Astrocyte (in vitro differentiated cells and primary cell): ENCODE measurements around the gene ARAP1. TPM values are rescaled to one million over a fixed set of nuclear protein-coding genes. Genes with fewer than 3 reads are reported as not detected.
A peak's percentile ranks its signal among the peaks of the same experiment; 100 is the strongest.

Experiments used
- DNase-seq: peaks from one replicate; pipeline ENCODE4 v3.0.0-alpha.2; 2010; ENCODE audit warnings: low read depth
- FAIRE-seq: peaks from 2 replicates; lab custom pipeline; 2011; peaks lifted over from hg19 to GRCh38; lab: Jason Lieb, UNC
- H2AFZ ChIP-seq: 2 replicates; pipeline ENCODE4 v1.6.0; 2012; ENCODE audit warnings: low read depth, low read length, inconsistent platforms
- H3K27ac ChIP-seq: 2 replicates; pipeline ENCODE4 v1.5.1; 2011; ENCODE audit warnings: low read depth, low read length, inconsistent platforms
- H3K27me3 ChIP-seq: 2 replicates; pipeline ENCODE4 v1.6.0; 2011; ENCODE audit warnings: low read length, inconsistent platforms; ENCODE audit not compliant: insufficient read depth
- H3K36me3 ChIP-seq: 2 replicates; pipeline ENCODE4 v1.5.1; 2011; ENCODE audit warnings: low read length, inconsistent platforms; ENCODE audit not compliant: insufficient read depth
- H3K4me1 ChIP-seq: 2 replicates; pipeline ENCODE4 v1.5.1; 2011; ENCODE audit warnings: low read length, inconsistent platforms; ENCODE audit not compliant: insufficient read depth
- H3K4me2 ChIP-seq: 2 replicates; pipeline ENCODE4 v1.6.0; 2012; ENCODE audit warnings: low read length, inconsistent platforms
- H3K4me3 ChIP-seq: 2 replicates; pipeline ENCODE4 v1.5.1; 2011; ENCODE audit warnings: low read depth, mild to moderate bottlenecking, low read length, inconsistent platforms; ENCODE audit not compliant: insufficient read depth
- H3K79me2 ChIP-seq: 2 replicates; pipeline ENCODE4 v1.6.0; 2012; ENCODE audit warnings: mild to moderate bottlenecking, low read length, inconsistent platforms; ENCODE audit not compliant: insufficient read depth
- H3K9ac ChIP-seq: 2 replicates; pipeline ENCODE4 v1.6.0; 2012; ENCODE audit warnings: mild to moderate bottlenecking, low read length, inconsistent platforms
- H3K9me3 ChIP-seq: 2 replicates; pipeline ENCODE4 v1.5.1; 2012; ENCODE audit warnings: low read depth, mild to moderate bottlenecking, low read length, inconsistent platforms; ENCODE audit not compliant: insufficient read depth
- H4K20me1 ChIP-seq: 2 replicates; pipeline ENCODE4 v1.6.0; 2012; ENCODE audit warnings: low read length, inconsistent platforms; ENCODE audit not compliant: insufficient read depth
- H3K27ac Mint-ChIP-seq: one replicate; pipeline ENCODE4 v1.8.0; 2021; ENCODE audit warnings: mild to moderate bottlenecking, mixed read lengths; ENCODE audit not compliant: unreplicated experiment
- H3K27me3 Mint-ChIP-seq: one replicate; pipeline ENCODE4 v1.8.0; 2021; ENCODE audit warnings: low read depth, mixed read lengths; ENCODE audit not compliant: unreplicated experiment
- H3K36me3 Mint-ChIP-seq: one replicate; pipeline ENCODE4 v1.8.0; 2021; ENCODE audit warnings: low read depth, mixed read lengths; ENCODE audit not compliant: unreplicated experiment
- H3K4me1 Mint-ChIP-seq: one replicate; pipeline ENCODE4 v1.8.0; 2021; ENCODE audit warnings: low read depth, mixed read lengths; ENCODE audit not compliant: unreplicated experiment
- H3K4me3 Mint-ChIP-seq: one replicate; pipeline ENCODE4 v1.8.0; 2021; ENCODE audit warnings: mild to moderate bottlenecking, moderate library complexity, mixed read lengths; ENCODE audit not compliant: unreplicated experiment
- H3K9me3 Mint-ChIP-seq: one replicate; pipeline ENCODE4 v1.8.0; 2021; ENCODE audit warnings: mild to moderate bottlenecking, mixed read lengths; ENCODE audit not compliant: unreplicated experiment
- CTCF ChIP-seq: IDR thresholded peaks from 2 replicates; pipeline ENCODE4 v1.5.1; 2011; ENCODE audit warnings: low read depth, mild to moderate bottlenecking, inconsistent platforms, low read length, moderate library complexity; ENCODE audit not compliant: insufficient read depth
- EZH2 ChIP-seq: IDR thresholded peaks from 2 replicates; pipeline ENCODE4 v1.6.1; 2012; ENCODE audit warnings: mild to moderate bottlenecking, low read length, inconsistent platforms; ENCODE audit not compliant: insufficient read depth
- total RNA-seq: library from RNA; stranded (reverse); gene quantifications from 2 replicates; pipeline ENCODE4 v1.2.1, GENCODE V29; 2021

Gene ARAP1
- total RNA-seq, 1 donor from 2014 or later = 31.9 TPM

- no peaks in the 10 kb centered on the region for H3K9me3 ChIP-seq
- H3K27ac ChIP-seq = no peak overlapping the region
- peak overlapping the region; percentile 88 for H3K4me3 Mint-ChIP-seq
- no peak overlapping the region for H3K4me3 ChIP-seq
- no peaks in the 10 kb centered on the region for H3K9me3 Mint-ChIP-seq
- FAIRE-seq (no peak), DNase-seq (no peak)
- no peak overlapping the region for H2AFZ ChIP-seq
- no peaks in the 10 kb centered on the region for H3K27me3 ChIP-seq
- H3K4me2 ChIP-seq = peak overlapping the region; percentile 92
- no peaks in the 10 kb centered on the region for H3K27me3 Mint-ChIP-seq
- peaks cover 16% of the 10 kb centered on the region for H3K36me3 Mint-ChIP-seq
- no peak overlapping the region for H3K9ac ChIP-seq
- H3K36me3 ChIP-seq = no peaks in the 10 kb centered on the region
- peaks cover 22% of the 10 kb centered on the region for H3K79me2 ChIP-seq
- H3K4me1 ChIP-seq = peaks cover 19% of the 10 kb centered on the region
- H3K27ac Mint-ChIP-seq = no peak overlapping the region
- peaks cover 39% of the 10 kb centered on the region for H4K20me1 ChIP-seq
- H3K4me1 Mint-ChIP-seq = peaks cover 10% of the 10 kb centered on the region
- no peak for TF ChIP-seq CTCF
- no peak for TF ChIP-seq EZH2
Measured at GRCh38 chr11:72750556-72751115, 1.6 kb downstream of the ARAP1 start.

GRCh38 chr11:72750086-72750485, 2.1 kb downstream of the ARAP1 start:
- no peak overlapping the region for H3K9ac ChIP-seq
- H3K36me3 Mint-ChIP-seq = peaks cover 14% of the 10 kb centered on the region
- H3K9me3 ChIP-seq = no peaks in the 10 kb centered on the region
- no peak overlapping the region for H3K4me2 ChIP-seq
- peaks cover 22% of the 10 kb centered on the region for H3K79me2 ChIP-seq
- DNase-seq = no peak
- H3K9me3 Mint-ChIP-seq = no peaks in the 10 kb centered on the region
- no peak overlapping the region for H3K27ac Mint-ChIP-seq
- no peak overlapping the region for H3K4me3 ChIP-seq
- H3K4me1 ChIP-seq = peaks cover 19% of the 10 kb centered on the region
- no peaks in the 10 kb centered on the region for H3K27me3 ChIP-seq
- peaks cover 39% of the 10 kb centered on the region for H4K20me1 ChIP-seq
- H3K36me3 ChIP-seq = no peaks in the 10 kb centered on the region
- H3K27me3 Mint-ChIP-seq = no peaks in the 10 kb centered on the region
- H3K27ac ChIP-seq = no peak overlapping the region
- H2AFZ ChIP-seq = no peak overlapping the region
- FAIRE-seq = no peak
- no peak overlapping the region for H3K4me3 Mint-ChIP-seq
- H3K4me1 Mint-ChIP-seq = peaks cover 10% of the 10 kb centered on the region
- TF ChIP-seq CTCF = no peak
- TF ChIP-seq EZH2 = no peak

GRCh38 chr11:72747289-72747855, 4.8 kb downstream of the ARAP1 start:
- H3K4me3 ChIP-seq = no peak overlapping the region
- H3K36me3 ChIP-seq = no peaks in the 10 kb centered on the region
- H4K20me1 ChIP-seq = peaks cover 61% of the 10 kb centered on the region
- FAIRE-seq = no peak
- no peak overlapping the region for H3K9ac ChIP-seq
- no peak for TF ChIP-seq CTCF
- no peak for TF ChIP-seq EZH2
- no peaks in the 10 kb centered on the region for H3K9me3 ChIP-seq
- peaks cover 14% of the 10 kb centered on the region for H3K36me3 Mint-ChIP-seq
- H2AFZ ChIP-seq = no peak overlapping the region
- peaks cover 29% of the 10 kb centered on the region for H3K79me2 ChIP-seq
- no peak overlapping the region for H3K4me3 Mint-ChIP-seq
- no peak overlapping the region for H3K4me2 ChIP-seq
- no peaks in the 10 kb centered on the region for H3K27me3 ChIP-seq
- no peak overlapping the region for H3K27ac Mint-ChIP-seq
- peaks cover 3% of the 10 kb centered on the region for H3K27me3 Mint-ChIP-seq
- no peaks in the 10 kb centered on the region for H3K9me3 Mint-ChIP-seq
- H3K4me1 Mint-ChIP-seq = peaks cover 16% of the 10 kb centered on the region
- H3K4me1 ChIP-seq = peaks cover 11% of the 10 kb centered on the region
- H3K27ac ChIP-seq = no peak overlapping the region
- DNase-seq = no peak
